Activated CD8-positive, alpha-beta memory T cell treated with anti-CD3 and anti-CD28 coated beads, Interleukin-2, amount 50 U/mL, for 1 hour (primary cell): ENCODE results near the gene ITGA4.

Experiments
- DNase-seq: peaks from one replicate; pipeline ENCODE4 v3.0.0-alpha.2; 2020; ENCODE audit errors: extremely low read depth

Gene ITGA4

GRCh38 chr2:181458871-181459270 lies 1.7 kb downstream of the ITGA4 start:
- no peak for DNase-seq

GRCh38 chr2:181459621-181460021 lies 2.4 kb downstream of the ITGA4 start:
- DNase-seq = no peak

DNA sequence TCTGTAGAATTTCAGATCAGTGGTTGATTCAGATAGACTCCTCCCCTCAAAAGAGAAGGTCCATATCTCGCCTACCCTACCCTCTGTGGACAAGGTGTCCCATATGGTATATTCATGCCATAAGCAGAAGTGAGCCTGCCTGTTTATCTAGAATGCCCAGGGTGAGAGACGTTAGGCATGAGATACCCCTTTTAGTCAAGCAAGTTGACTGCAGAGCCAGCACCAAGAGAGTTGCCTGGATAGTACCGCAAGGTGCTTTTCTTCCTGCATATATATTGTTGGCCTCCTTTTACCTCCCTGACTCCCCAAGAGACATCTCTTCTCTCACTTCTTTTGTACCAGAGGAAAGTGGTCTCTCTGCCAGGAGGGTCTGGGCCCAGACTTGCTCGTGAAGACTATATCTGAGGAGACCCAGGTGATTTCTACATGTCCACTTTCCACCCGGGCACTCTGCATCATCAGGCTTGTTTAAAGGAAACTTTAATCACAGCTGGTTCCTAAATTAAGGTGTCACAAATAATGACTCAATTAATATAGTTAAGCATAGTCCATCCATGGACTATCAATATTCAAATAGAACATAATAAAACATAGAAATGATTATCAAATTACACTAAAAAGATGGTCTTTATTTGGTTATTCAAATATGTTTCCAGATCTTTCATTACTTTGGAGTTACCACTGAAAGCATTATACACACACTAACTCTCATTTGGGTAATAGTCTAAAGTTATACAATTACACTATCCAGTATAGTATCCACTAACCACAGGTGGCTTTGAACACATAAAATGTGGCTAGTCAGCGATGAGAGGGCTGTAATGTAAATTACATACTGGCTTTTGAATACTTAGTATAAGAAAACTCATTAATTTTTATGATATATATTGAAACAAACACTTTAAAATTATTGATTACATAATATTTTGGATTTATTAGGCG lies 4.1 kb downstream of the ITGA4 start:
- no peak for DNase-seq

DNA sequence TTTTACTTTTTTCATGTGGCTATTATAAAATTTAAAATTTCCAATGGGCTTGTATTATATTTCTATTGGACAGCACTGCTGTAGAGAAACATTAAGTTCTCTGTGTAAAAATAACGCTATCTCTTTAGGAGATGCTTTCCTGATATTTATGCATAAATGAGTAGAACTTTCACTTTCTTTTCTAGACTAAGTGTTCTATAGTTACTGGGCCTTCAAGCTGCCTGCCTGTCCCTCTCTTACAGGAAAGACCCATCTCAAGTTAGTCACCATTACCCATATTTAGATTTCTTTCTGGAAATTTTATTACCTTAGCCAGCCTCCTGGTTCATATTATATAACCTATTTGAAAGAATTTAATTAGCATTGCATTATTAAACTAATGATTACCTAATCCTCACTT lies 4.8 kb downstream of the ITGA4 start:
- no peak for DNase-seq

- no peak for DNase-seq
These were observed 6.4 kb downstream of the ITGA4 start for GRCh38 chr2:181463588-181463987.

DNA sequence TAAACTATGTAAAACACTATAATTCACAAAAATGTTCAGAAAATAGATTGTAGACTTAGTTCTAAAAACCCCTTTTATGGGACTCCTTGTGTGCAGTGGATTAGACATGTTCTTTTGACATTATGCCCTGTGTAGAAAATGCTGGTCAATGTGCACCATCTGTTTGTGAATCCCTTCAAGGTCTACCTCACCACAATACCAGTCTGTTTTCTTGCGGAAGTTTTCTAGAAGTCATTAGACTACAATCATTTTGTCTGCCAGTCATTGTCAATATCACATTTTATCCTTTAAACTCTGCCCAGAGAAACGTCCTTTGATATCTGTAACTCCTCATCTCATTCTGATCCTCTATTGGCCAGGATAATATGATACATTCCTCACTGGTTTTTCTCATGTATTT lies 7.8 kb downstream of the ITGA4 start:
- DNase-seq = no peak

DNA sequence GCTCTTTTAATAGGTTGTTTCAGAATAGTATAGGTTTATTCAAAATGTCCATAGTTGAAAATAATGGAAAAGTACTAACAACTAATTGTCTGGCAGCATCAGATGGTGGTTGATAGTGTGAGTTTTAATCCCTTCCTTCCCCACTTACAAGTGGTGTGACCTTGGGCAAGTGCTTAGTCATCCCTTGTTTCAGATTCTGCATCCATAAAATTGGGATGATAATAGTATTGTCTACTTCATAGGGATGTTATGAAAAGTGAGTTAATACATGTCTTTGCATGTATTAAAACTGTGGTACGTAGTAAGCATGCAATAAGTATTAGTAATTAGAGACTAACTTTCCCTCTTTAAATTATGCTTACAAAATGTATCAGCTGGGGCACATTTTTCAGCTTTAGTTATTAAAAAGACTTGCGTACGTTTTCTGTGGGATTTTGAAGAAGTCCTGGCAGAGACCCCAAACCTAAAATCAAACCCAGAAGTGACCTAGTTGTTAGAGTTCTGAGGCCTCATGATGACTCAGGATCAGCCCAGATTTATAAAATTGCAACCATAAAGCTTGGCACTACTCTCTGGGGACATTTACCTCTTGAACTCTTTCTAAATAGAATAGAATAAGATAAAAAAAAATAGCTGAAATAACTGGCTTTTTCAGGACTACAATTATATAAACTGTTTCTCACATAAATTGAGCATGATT lies 8.6 kb downstream of the ITGA4 start:
- DNase-seq = no peak

DNA sequence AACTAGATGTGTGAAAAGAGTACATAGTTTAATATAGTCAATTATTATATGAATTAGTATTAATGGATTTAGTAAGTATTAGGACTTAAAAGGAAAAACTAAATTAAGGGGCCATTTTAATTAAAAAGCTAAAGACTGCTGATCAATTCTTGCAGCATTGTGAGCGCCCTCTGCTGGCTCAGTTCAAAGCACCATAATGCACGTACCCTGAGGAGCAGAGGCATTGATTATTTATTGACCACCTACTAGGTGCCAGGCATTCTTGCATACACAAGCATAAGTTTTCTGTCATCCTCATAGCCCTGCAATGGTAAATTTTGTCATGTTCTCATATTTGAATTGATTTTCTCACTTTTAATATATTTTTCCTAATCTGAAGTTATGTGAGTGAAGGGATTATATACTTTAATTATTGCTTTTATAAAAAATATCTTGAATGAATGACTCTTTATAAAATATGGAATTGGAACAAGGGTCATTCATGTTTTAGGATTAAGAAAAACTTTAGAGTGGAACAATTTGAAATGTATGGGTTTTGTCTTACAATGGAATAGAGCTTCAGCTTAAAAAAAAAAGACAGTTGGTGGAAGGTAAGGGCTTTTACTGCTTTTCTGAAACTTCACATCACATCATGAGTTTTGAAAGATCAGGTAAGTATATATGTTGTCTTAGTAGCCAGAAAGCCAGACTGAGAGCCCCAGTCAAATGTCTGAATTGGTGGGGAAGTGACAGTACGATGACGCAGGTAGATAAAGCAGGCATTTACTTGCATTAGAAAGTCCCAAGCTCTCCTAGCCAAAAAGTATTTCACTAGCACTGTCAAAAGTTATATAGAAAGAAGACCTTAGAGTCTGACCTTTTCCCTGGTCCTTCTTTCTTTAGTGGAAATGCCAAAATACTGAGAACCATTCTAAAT lies 9.7 kb downstream of the ITGA4 start:
- DNase-seq = no peak

- no peak for DNase-seq
These were observed 11.0 kb downstream of the ITGA4 start for GRCh38 chr2:181467966-181468707.

GRCh38 chr2:181468811-181469210 lies 11.6 kb downstream of the ITGA4 start:
- DNase-seq = no peak

DNA sequence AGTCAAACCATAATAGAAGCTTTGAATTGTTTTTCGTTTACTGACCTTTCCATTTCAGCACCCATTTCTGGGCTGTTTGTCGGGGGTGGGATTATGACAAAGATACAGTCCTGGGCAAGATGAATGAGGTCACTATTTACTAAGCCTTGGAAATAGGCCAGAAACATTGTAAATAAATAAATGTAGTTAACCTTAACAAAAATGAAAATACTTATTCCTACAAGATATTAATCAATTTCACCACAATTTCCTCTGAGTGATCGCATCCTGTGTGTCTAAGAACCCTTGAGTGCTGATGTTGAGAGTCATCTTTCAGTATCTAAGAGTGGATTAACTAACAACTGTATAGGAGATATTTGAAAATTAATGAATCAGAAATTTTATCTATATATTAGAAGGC lies 14.0 kb downstream of the ITGA4 start:
- no peak for DNase-seq

- no peak for DNase-seq
These were observed 14.6 kb downstream of the ITGA4 start for GRCh38 chr2:181471783-181472182.

DNA sequence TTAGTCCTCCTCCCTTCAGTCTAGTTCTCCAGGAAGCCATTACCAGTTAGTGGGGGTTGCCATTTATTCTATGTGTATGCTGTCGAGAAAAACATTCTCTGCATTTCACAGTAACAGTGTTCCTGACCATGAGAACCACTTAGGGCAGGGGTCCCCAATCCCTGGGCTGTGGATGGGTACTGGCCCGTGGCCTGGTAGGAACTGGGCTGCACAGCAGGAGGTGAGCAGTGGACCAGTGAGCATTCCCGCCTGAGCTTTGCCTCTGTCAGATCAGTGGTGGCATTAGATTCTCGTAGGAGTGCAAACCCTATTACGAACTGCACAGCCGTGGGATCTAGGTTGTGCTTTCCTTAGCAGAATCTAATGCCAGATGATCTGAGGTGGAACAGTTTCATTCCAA lies 15.8 kb downstream of the ITGA4 start:
- no peak for DNase-seq

- no peak for DNase-seq
These were observed 17.2 kb downstream of the ITGA4 start for GRCh38 chr2:181474222-181474881.

GRCh38 chr2:181483211-181483610 lies 26.0 kb downstream of the ITGA4 start:
- DNase-seq = no peak

- no peak for DNase-seq
These were observed 26.7 kb downstream of the ITGA4 start for GRCh38 chr2:181483876-181484275.

DNA sequence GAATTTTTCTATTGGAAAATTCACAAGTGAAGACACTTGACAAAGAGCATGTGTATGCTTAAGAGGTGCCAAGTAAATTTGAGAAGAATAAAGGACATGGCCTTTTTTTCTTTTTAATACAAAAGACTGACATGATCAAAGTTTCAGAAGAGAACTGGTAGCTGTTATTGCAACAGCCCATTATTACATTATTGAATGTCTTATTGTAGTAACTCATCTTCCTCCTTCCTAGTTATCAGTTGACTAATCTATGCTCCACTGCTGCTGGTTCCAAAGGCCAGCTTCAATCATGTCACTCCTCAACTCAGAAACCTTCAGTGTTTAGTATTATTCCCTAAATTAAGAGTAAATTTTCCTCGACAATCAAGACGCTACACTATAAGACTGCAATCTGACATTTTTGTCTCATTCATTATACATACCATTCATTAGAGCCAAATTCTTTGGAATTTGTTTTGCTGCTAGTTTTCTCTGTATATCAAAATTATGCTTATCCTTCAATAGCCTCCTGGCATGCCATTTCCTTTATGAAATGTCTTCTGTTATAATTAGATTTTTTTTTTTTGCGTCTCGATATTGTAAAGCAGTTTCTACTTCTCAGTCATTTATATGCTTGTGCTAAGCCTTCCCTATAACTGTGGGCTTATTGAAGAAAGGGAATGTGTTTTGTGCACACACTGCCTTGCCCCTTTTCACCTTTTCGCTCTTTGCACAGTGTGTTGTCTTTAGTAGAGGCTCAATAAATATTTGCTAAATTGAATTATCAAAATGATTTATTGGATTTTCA lies 27.9 kb downstream of the ITGA4 start:
- DNase-seq = no peak

DNA sequence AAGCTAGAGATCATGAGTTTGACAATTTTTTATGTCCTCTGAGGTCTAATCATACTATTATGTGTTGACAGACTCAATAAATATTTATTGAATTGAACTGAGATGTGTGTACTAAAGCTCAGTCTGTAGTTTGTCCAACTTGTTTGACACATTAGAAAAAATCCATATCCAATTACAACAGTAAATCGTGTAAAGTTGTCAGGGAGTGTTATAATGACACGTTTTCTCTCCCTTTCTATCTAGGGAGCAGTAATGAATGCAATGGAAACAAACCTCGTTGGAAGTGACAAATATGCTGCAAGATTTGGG lies 28.4 kb downstream of the ITGA4 start:
- no peak for DNase-seq

DNA sequence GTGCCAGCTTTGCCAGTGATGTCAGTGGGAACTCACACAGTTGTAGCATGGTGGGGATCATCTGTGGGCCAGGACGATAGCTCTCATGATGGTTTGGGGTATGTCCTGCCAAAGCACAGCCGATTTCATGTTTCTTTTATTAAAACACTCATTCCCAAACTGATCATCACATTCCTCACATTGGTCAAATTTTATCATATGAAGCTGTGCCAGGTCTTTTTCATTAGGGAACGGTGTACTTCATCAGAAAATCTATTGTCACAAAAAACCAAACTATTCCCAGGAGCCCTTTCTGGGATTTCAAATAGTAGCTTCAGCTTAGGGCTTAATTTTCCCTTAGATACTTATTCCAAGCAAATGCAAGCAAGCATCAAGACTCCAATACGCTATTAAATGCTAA lies 42.0 kb downstream of the ITGA4 start:
- DNase-seq = no peak

GRCh38 chr2:181500201-181500600 lies 43.0 kb downstream of the ITGA4 start:
- DNase-seq = no peak
